OCI-LY3 (cell line): ENCODE measurements around the gene MYL9.

Source experiments
- CTCF ChIP-seq: fragments of 200-600, 300-600 bp; sonication (generic); IDR thresholded peaks from 2 replicates; pipeline ENCODE4 v1.5.1; 2014; ENCODE audit warnings: antibody characterized with exemption, low read length, low read depth
- EZH2phosphoT487 ChIP-seq: fragments of 200-600 bp; shearing (Covaris generic); IDR thresholded peaks from 2 replicates; pipeline ENCODE4 v1.6.1; 2018; ENCODE audit warnings: antibody characterized with exemption, mixed run types, low read depth

DNA sequence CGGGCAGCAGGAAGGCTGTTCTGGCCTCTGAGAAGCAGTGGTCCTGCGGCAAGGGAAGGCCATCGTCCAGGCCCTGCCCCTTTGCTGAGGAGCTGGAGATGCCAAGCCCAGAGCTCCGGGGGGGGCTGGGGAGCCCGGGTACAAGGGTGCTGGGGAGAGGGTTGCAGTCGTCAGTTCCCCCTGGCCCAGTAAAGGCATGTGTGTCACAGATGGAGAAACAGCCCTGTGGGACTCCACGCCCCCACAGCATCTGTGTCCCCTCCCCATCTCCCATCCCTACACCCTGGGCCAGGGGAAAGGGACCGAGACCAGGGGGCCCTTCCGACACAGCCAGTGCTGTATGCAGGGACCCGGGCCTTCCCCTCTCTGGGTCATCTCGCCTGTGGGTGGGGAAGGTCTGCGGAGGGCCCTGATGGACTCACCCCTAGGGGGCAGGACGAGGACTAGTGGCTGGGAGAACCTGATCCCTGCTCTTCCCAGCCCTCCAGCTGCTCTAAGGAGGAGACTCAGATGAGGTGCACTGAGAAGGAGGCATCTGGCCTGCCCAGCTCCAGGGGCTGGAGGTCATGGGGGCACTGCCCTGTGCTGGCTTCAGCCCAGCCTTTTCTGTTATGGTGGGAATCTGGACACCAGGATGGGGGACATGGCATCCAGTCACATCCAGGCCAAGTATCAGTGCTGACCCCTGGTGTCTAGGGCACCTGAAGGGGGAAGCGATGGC lies 609 bp downstream of the MYL9 start:
- peak; percentile 60 for TF ChIP-seq CTCF
- TF ChIP-seq EZH2phosphoT487: no peak
